Fibroblast of lung (primary cell): ENCODE data around the gene PID1.

Source experiments
- EZH2 ChIP-seq: IDR thresholded peaks from 2 replicates; pipeline ENCODE4 v1.5.1; 2012; ENCODE audit warnings: low read length, control low read depth, mild to moderate bottlenecking; ENCODE audit errors: missing control alignments
- TF ChIP-seq, protein P1 (sequence below), 2 donors: IDR thresholded peaks in 1 of 2; conservative IDR thresholded peaks in 1 of 2; 1 replicate in 1 of 2; 2 replicates in 1 of 2; pipeline ENCODE4 v1.5.1; 2011 to 2012; ENCODE audit warnings: low read length in 2 of 2, control low read depth in 1 of 2, inconsistent platforms in 1 of 2, low read depth in 1 of 2, mild to moderate bottlenecking in 1 of 2

DNA sequence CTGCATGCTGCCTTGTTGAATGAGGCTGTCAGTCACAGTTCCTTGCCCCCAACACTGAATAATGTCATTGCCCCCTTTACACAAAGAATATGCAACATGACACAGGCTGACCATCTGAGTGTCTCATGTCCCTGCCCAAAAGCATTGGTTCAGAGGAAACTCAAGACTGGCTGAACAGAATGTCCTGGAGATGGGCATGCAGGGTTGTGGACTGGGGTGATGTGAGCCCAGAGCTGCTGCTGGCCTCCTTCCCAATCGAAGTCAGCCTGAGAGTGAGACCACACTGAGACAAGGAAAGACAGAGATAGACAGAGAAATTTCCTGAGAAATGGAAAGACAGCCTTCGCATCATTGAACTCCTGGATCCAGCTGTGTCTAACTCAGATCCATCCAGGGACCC lies 110.1 kb downstream of the PID1 start:
- TF ChIP-seq, protein P1, sequence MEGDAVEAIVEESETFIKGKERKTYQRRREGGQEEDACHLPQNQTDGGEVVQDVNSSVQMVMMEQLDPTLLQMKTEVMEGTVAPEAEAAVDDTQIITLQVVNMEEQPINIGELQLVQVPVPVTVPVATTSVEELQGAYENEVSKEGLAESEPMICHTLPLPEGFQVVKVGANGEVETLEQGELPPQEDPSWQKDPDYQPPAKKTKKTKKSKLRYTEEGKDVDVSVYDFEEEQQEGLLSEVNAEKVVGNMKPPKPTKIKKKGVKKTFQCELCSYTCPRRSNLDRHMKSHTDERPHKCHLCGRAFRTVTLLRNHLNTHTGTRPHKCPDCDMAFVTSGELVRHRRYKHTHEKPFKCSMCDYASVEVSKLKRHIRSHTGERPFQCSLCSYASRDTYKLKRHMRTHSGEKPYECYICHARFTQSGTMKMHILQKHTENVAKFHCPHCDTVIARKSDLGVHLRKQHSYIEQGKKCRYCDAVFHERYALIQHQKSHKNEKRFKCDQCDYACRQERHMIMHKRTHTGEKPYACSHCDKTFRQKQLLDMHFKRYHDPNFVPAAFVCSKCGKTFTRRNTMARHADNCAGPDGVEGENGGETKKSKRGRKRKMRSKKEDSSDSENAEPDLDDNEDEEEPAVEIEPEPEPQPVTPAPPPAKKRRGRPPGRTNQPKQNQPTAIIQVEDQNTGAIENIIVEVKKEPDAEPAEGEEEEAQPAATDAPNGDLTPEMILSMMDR (conservative IDR thresholded peaks at IDR 0.05 in 1 of 2, IDR thresholded peaks at IDR 0.05 in 1 of 2; ENCODE audit: low read depth in 1 of 2, low read length in 2 of 2) = no peak
- TF ChIP-seq EZH2 = no peak
